ENCODE measurements around the gene E2F6. TPM values are rescaled to one million over a fixed set of nuclear protein-coding genes. Genes with fewer than 3 reads are reported as not detected.

The E2F6 gene
- total and polyA plus RNA-seq, 10 donors: 4.7 to 13.6 (median 8.3) TPM

GRCh38 chr2:11459816-11460215, 6.1 kb downstream of the E2F6 start:
- WGBS, 5 donors: 94 to 96% (median 95%) methylated on average over 4 of the region's 4 CpGs
- H3K4me1 ChIP-seq: peaks cover 14 to 66% (median 37%) of the 10 kb centered on the region in 6 donors
- H3K4me3 ChIP-seq: no peak overlapping the region
- H3K27me3 ChIP-seq (replicated peaks in 1 of 7): no peaks in the 10 kb centered on the region
- intact Hi-C loops (cut with DNase I; ENCODE audit: low total_unique reads): no loop called here
- H3K36me3 ChIP-seq: peaks cover 0 to 23% (median 0%) of the 10 kb centered on the region in 6 donors
- no peak overlapping the region for H3K27ac ChIP-seq
- TF ChIP-seq CTCF (IDR thresholded peaks at IDR 0.05 in 8 of 11, conservative IDR thresholded peaks at IDR 0.05 in 3 of 11) (no peak), POLR2AphosphoS5 (IDR thresholded peaks at IDR 0.05) (no peak), POLR2A (IDR thresholded peaks at IDR 0.05) (no peak)
- H3K9me3 ChIP-seq: no peaks in the 10 kb centered on the region
- no peak for DNase-seq

GRCh38 chr2:11458753-11459152, 7.2 kb downstream of the E2F6 start:
- 88 to 96% (median 95%) methylated on average over 3 of the region's 3 CpGs for WGBS, 5 donors
- Histone ChIP-seq H3K27ac (no peak overlapping the region), H3K36me3 (peaks cover 0 to 32% (median 2%) of the 10 kb centered on the region in 6 donors), H3K9me3 (no peaks in the 10 kb centered on the region), H3K4me3 (no peak overlapping the region), H3K27me3 (replicated peaks in 1 of 7) (no peaks in the 10 kb centered on the region), H3K4me1 (peaks cover 6 to 56% (median 28%) of the 10 kb centered on the region in 6 donors)
- DNase-seq: no peak
- TF ChIP-seq POLR2AphosphoS5 (IDR thresholded peaks at IDR 0.05) (no peak), CTCF (IDR thresholded peaks at IDR 0.05 in 8 of 11, conservative IDR thresholded peaks at IDR 0.05 in 3 of 11) (no peak), POLR2A (IDR thresholded peaks at IDR 0.05) (no peak)
- intact Hi-C loops (cut with DNase I; ENCODE audit: low total_unique reads): no loop called here

- peaks cover 6 to 47% (median 20%) of the 10 kb centered on the region in 6 donors for H3K4me1 ChIP-seq
- H3K27me3 ChIP-seq (replicated peaks in 1 of 7): no peaks in the 10 kb centered on the region
- TF ChIP-seq POLR2A (IDR thresholded peaks at IDR 0.05): no peak
- no peak for TF ChIP-seq POLR2AphosphoS5 (IDR thresholded peaks at IDR 0.05)
- TF ChIP-seq CTCF (IDR thresholded peaks at IDR 0.05 in 8 of 11, conservative IDR thresholded peaks at IDR 0.05 in 3 of 11): no peak
- peaks cover 0 to 37% (median 10%) of the 10 kb centered on the region in 6 donors for H3K36me3 ChIP-seq
- no peak overlapping the region for H3K27ac ChIP-seq
- H3K9me3 ChIP-seq: no peaks in the 10 kb centered on the region
- no peak overlapping the region for H3K4me3 ChIP-seq
- no peak for DNase-seq
- intact Hi-C loops (cut with DNase I; ENCODE audit: low total_unique reads): no loop called here
- 94 to 100% (median 100%) methylated on average over 1 of the region's 1 CpG for WGBS, 5 donors
Observed at GRCh38 chr2:11457935-11458334, 8.0 kb downstream of the E2F6 start.

GRCh38 chr2:11456251-11456650, 9.7 kb downstream of the E2F6 start:
- Histone ChIP-seq H3K27ac (peak overlapping the region in 1 of 8 donors; percentile 15), H3K4me1 (peaks cover 0 to 38% (median 14%) of the 10 kb centered on the region in 6 donors), H3K9me3 (no peaks in the 10 kb centered on the region), H3K36me3 (peaks cover 0 to 54% (median 21%) of the 10 kb centered on the region in 6 donors), H3K27me3 (replicated peaks in 1 of 7) (no peaks in the 10 kb centered on the region), H3K4me3 (no peak overlapping the region)
- 29 to 61% (median 31%) methylated on average over 3 of the region's 3 CpGs for WGBS, 5 donors
- no peak for DNase-seq
- TF ChIP-seq POLR2A (IDR thresholded peaks at IDR 0.05) (no peak), CTCF (IDR thresholded peaks at IDR 0.05 in 8 of 11, conservative IDR thresholded peaks at IDR 0.05 in 3 of 11) (no peak), POLR2AphosphoS5 (IDR thresholded peaks at IDR 0.05) (no peak)
- intact Hi-C loops (cut with DNase I; ENCODE audit: low total_unique reads): no loop called here

Data from spleen (tissue), 11 donors.